H9 (cell line): ENCODE data around the gene GGNBP2. TPM values are rescaled to one million over a fixed set of nuclear protein-coding genes. Genes with fewer than 3 reads are reported as not detected.

Source experiments
- DNase-seq: peaks from one replicate; pipeline ENCODE4 v3.0.0-alpha.2; 2017
- H2AFZ ChIP-seq: one replicate; pipeline ENCODE4 v1.6.1; 2013; ENCODE audit warnings: mild to moderate bottlenecking, low read length, control low read depth, moderate library complexity
- H2AK5ac ChIP-seq: 2 replicates; pipeline ENCODE4 v1.6.1; 2013; ENCODE audit warnings: low read length, control low read depth, mixed read lengths; ENCODE audit not compliant: insufficient read length
- H2BK120ac ChIP-seq: one replicate; pipeline ENCODE4 v1.6.1; 2013; ENCODE audit warnings: low read depth, mild to moderate bottlenecking, low read length, control low read depth, inconsistent platforms; ENCODE audit not compliant: poor library complexity, severe bottlenecking
- H2BK12ac ChIP-seq: 2 replicates; pipeline ENCODE4 v1.6.1; 2013; ENCODE audit warnings: low read length, control low read depth, mixed read lengths, low read depth; ENCODE audit not compliant: insufficient read length
- H2BK15ac ChIP-seq: 2 replicates; pipeline ENCODE4 v1.6.1; 2013; ENCODE audit warnings: low read depth, low read length, control low read depth
- H2BK20ac ChIP-seq: one replicate; pipeline ENCODE4 v1.6.1; 2013; ENCODE audit warnings: low read depth, mild to moderate bottlenecking, low read length, control low read depth, inconsistent platforms; ENCODE audit not compliant: poor library complexity, severe bottlenecking
- H2BK5ac ChIP-seq: 2 replicates; pipeline ENCODE4 v1.6.1; 2013; ENCODE audit warnings: low read length, control low read depth, mixed read lengths; ENCODE audit not compliant: insufficient read length
- H3K14ac ChIP-seq: 2 replicates; pipeline ENCODE4 v1.6.1; 2013; ENCODE audit warnings: low read length, control low read depth; ENCODE audit not compliant: insufficient read depth
- H3K18ac ChIP-seq: 2 replicates; pipeline ENCODE4 v1.6.1; 2013; ENCODE audit warnings: low read depth, mild to moderate bottlenecking, mixed read lengths, low read length, control low read depth; ENCODE audit not compliant: insufficient read length
- H3K23ac ChIP-seq: 2 replicates; pipeline ENCODE4 v1.6.1; 2013; ENCODE audit warnings: low read length, control low read depth, mixed read lengths, low read depth; ENCODE audit not compliant: insufficient read length
- H3K23me2 ChIP-seq: 2 replicates; pipeline ENCODE4 v1.6.1; 2013; ENCODE audit warnings: low read depth, mild to moderate bottlenecking, mixed read lengths, low read length, control low read depth; ENCODE audit not compliant: insufficient read length, poor library complexity, severe bottlenecking
- H3K27ac ChIP-seq: 2 replicates; pipeline ENCODE4 v1.5.1; 2013; ENCODE audit warnings: low read length, control low read depth, mixed read lengths, low read depth; ENCODE audit not compliant: insufficient read length
- H3K27me3 ChIP-seq: 2 replicates; pipeline ENCODE4 v1.6.1; 2013; ENCODE audit warnings: low read length, control low read depth, inconsistent platforms; ENCODE audit not compliant: insufficient read depth
- H3K4ac ChIP-seq: 2 replicates; pipeline ENCODE4 v1.6.1; 2013; ENCODE audit warnings: low read depth, mild to moderate bottlenecking, control low read depth, inconsistent platforms, low read length, moderate library complexity
- H3K4me1 ChIP-seq: 2 replicates; pipeline ENCODE4 v1.6.1; 2013; ENCODE audit warnings: low read length, control low read depth, inconsistent platforms; ENCODE audit not compliant: insufficient read depth
- H3K4me2 ChIP-seq: 2 replicates; pipeline ENCODE4 v1.6.1; 2013; ENCODE audit warnings: low read length, control low read depth, mixed read lengths; ENCODE audit not compliant: insufficient read length, insufficient read depth
- H3K56ac ChIP-seq: 2 replicates; pipeline ENCODE4 v1.6.1; 2013; ENCODE audit warnings: low read depth, mild to moderate bottlenecking, mixed read lengths, low read length, control low read depth; ENCODE audit not compliant: insufficient read length
- H3K79me1 ChIP-seq: 2 replicates; pipeline ENCODE4 v1.6.1; 2013; ENCODE audit warnings: low read depth, mild to moderate bottlenecking, moderate library complexity, low read length, control low read depth, inconsistent platforms; ENCODE audit not compliant: insufficient read depth, poor library complexity, severe bottlenecking
- H3K79me2 ChIP-seq: 2 replicates; pipeline ENCODE4 v1.6.1; 2013; ENCODE audit warnings: low read length, control low read depth, inconsistent platforms; ENCODE audit not compliant: insufficient read depth
- H3K9ac ChIP-seq: 2 replicates; pipeline ENCODE4 v1.6.1; 2013; ENCODE audit warnings: low read length, control low read depth, mixed read lengths; ENCODE audit not compliant: insufficient read length; ENCODE audit errors: extremely low read depth
- H3K9me3 ChIP-seq: one replicate; pipeline ENCODE4 v1.6.1; 2013; ENCODE audit warnings: low read depth, low read length, inconsistent platforms; ENCODE audit not compliant: control insufficient read depth
- H3T11ph ChIP-seq: one replicate; pipeline ENCODE4 v1.6.1; 2013; ENCODE audit warnings: mild to moderate bottlenecking, low read length, control low read depth, inconsistent platforms
- H4K20me1 ChIP-seq: one replicate; pipeline ENCODE4 v1.6.1; 2013; ENCODE audit not compliant: control insufficient read depth, insufficient read length, insufficient read depth
- H4K5ac ChIP-seq: 2 replicates; pipeline ENCODE4 v1.6.1; 2013; ENCODE audit warnings: low read depth, mild to moderate bottlenecking, mixed read lengths, low read length, control low read depth; ENCODE audit not compliant: insufficient read length
- H4K8ac ChIP-seq: replicated peaks from 2 replicates; pipeline ENCODE4 v1.6.1; 2013; ENCODE audit warnings: low read length, control low read depth, mixed read lengths, low read depth; ENCODE audit not compliant: insufficient read length
- H4K91ac ChIP-seq: 2 replicates; pipeline ENCODE4 v1.6.1; 2013; ENCODE audit warnings: low read depth, mild to moderate bottlenecking, moderate library complexity, mixed read lengths, low read length, control low read depth; ENCODE audit not compliant: insufficient read length
- H3K27ac Mint-ChIP-seq, 3 experiments: 2 replicates in 2 of 3; 3 replicates in 1 of 3; pipeline ENCODE4 v1.8.0; 2020 to 2021; ENCODE audit warnings: mixed read lengths in 3 of 3, mild to moderate bottlenecking in 1 of 3, moderate library complexity in 1 of 3
- H3K27me3 Mint-ChIP-seq: 2 replicates; pipeline ENCODE4 v1.8.0; 2021; ENCODE audit warnings: low read depth, mild to moderate bottlenecking, moderate library complexity, mixed read lengths
- H3K36me3 Mint-ChIP-seq, 3 experiments: 2 replicates in 2 of 3; 3 replicates in 1 of 3; pipeline ENCODE4 v1.8.0; 2020 to 2021; ENCODE audit warnings: low read depth in 3 of 3, mixed read lengths in 3 of 3; ENCODE audit not compliant: insufficient read depth in 1 of 3
- H3K4me1 Mint-ChIP-seq, 2 experiments: 2 replicates each; pipeline ENCODE4 v1.8.0; 2020; ENCODE audit warnings: mixed read lengths in 2 of 2
- H3K4me3 Mint-ChIP-seq, 2 experiments: 2 replicates in 1 of 2; 3 replicates in 1 of 2; pipeline ENCODE4 v1.8.0; 2020 to 2021; ENCODE audit warnings: mild to moderate bottlenecking in 2 of 2, mixed read lengths in 2 of 2, moderate library complexity in 1 of 2
- H3K9me3 Mint-ChIP-seq, 2 experiments: 2 replicates in 1 of 2; 3 replicates in 1 of 2; pipeline ENCODE4 v1.8.0; 2020; ENCODE audit warnings: mild to moderate bottlenecking in 2 of 2, mixed read lengths in 2 of 2, moderate library complexity in 1 of 2
- CTCF ChIP-seq: fragments of 200-600 bp; sonication (generic); conservative IDR thresholded peaks from 3 replicates; pipeline ENCODE4 v1.8.0; 2021; ENCODE audit warnings: antibody characterized with exemption, mild to moderate bottlenecking
- WGBS: extraction: QIAGEN DNeasy Blood & Tissue Kit; methylation state at CpG from one replicate; pipeline ENCODE4 v1.1.7; 2013; ENCODE audit warnings: missing lambda C conversion rate, low lambda C conversion rate, mixed read lengths; ENCODE audit not compliant: insufficient read length; ENCODE audit errors: extremely low coverage; 5-methylcytosine and 5-hydroxymethylcytosine counted together
- total RNA-seq: library from RNA; stranded (reverse); gene quantifications from 2 replicates; pipeline ENCODE4 v1.2.1, GENCODE V29; 2021

GGNBP2 gene
- total RNA-seq, 1 experiment from 2014 or later: 52.8 TPM

- Histone ChIP-seq H3K79me2 (peaks cover 5% of the 10 kb centered on the region; the same call in 1 of the 2 replicates), H3K56ac (no peak overlapping the region), H3K27ac (peak overlapping the region; percentile 56), H3K18ac (peak overlapping the region; percentile 59), H3K9me3 (no peaks in the 10 kb centered on the region), H3K4me1 (0 out of 2 replicates have a peak, but pooled peaks cover 2% of the 10 kb centered on the region), H2BK5ac (no peak overlapping the region), H4K20me1 (no peaks in the 10 kb centered on the region), H3K9ac (peak overlapping the region; percentile 88), H2BK20ac (no peak overlapping the region), H3K4me2 (peak overlapping the region; percentile 80), H4K8ac (no peak overlapping the region), H2BK120ac (no peak overlapping the region), H2AFZ (no peak overlapping the region), H3T11ph (no peak overlapping the region), H4K91ac (no peak overlapping the region), H2AK5ac (no peak overlapping the region), H3K4ac (no peak overlapping the region), H2BK15ac (no peak overlapping the region), H3K27me3 (no peaks in the 10 kb centered on the region), H2BK12ac (no peak overlapping the region), H4K5ac (no peak overlapping the region), H3K79me1 (peaks cover 7% of the 10 kb centered on the region), H3K23me2 (peaks cover 7% of the 10 kb centered on the region), H3K23ac (no peak overlapping the region), H3K14ac (peak overlapping the region; percentile 91)
- DNase-seq: peak; percentile 89
- peaks cover 32 to 75% (median 44%) of the 10 kb centered on the region in 3 experiments for H3K36me3 Mint-ChIP-seq
- peak; percentile 91 for TF ChIP-seq CTCF
- no CpG with 5 or more reads among the region's 48 CpGs for WGBS
- H3K9me3 Mint-ChIP-seq: peaks cover 0 to 7% of the 10 kb centered on the region in 2 experiments; a peak in 3 of 5 replicates
- H3K4me1 Mint-ChIP-seq: peaks cover 10 to 17% of the 10 kb centered on the region in 2 experiments
- peak overlapping the region; percentile 99 to 100 (median 99) for H3K27ac Mint-ChIP-seq
- H3K4me3 Mint-ChIP-seq: peak overlapping the region; percentile 96 to 99
- peaks cover 1% of the 10 kb centered on the region; the same call in 1 of the 2 replicates for H3K27me3 Mint-ChIP-seq
Measured at GRCh38 chr17:36533935-36534839, 10.5 kb upstream of the GGNBP2 start.
